GM19239 (cell line): Measurements from ENCODE around the gene SMIM7.
"Not testable (repeated sequence)": the region's sequence is repeated elsewhere in the genome, so short reads cannot be mapped to it uniquely, and the experiment has no call there.

Source experiments
- DNase-seq: peaks from one replicate; pipeline ENCODE4 v3.0.0; 2011; ENCODE audit warnings: low spot score; ENCODE audit not compliant: insufficient read length
- FAIRE-seq: peaks from 2 replicates; lab custom pipeline; 2011; peaks lifted over from hg19 to GRCh38; lab: Jason Lieb, UNC

The SMIM7 gene

GRCh38 chr19:16659832-16660708, at the start of gene SMIM7:
TSS of gene SMIM7 (minus strand) at chr19:16660144. CDS start at chr19:16660110, 34 bp downstream.
- DNase-seq, result peak; percentile 92
- peak; percentile 97 for FAIRE-seq

DNA sequence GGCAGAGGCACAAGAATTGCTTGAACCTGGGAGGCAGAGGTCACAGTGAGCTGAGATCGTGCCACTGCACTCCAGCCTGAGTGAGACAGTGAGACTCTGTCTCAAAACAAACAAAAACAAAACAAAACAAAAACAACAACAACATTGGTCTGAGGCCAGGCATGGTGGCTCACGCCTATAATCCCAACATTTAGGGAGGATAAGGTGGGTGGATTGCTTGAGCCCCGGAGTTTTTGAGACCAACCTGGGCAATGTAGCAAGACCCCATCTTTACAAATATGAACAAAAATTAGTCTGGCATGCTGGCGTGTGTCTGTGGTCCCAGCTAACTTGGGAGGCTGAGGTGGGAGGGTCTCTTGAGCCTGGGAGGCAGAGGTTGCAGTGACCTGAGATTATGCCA, 43.7 kb upstream of the SMIM7 start:
- FAIRE-seq, result no peak
- DNase-seq, result no peak

GRCh38 chr19:16702123-16702522, 42.2 kb upstream of the SMIM7 start:
- no peak for DNase-seq
- FAIRE-seq, result no peak

DNA sequence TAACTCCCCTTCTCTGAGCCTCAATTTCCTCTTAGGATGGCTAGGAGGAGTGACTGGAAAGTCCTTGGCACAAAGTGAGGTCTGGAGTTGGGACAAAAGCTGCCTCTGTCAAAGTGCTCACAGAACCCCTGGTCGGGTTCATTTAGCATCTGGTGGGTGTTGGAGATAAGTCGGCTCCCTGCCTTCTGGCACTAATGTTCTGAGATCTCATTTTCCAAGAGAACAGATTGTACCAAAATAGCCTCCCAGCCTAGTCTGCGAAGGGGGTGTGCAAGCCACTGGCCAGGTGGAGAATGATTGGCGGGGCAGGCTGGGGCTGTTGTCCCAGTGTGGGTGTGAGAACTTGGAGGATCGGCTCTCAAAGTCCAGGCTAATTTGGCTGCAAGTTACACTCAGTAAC, 39.0 kb upstream of the SMIM7 start:
- FAIRE-seq, result no peak

GRCh38 chr19:16688084-16688483, 28.1 kb upstream of the SMIM7 start:
- no peak for DNase-seq
- no peak for FAIRE-seq

More for the DNA sequence above, 39.0 kb upstream of the SMIM7 start:
- DNase-seq, result no peak

GRCh38 chr19:16684216-16684615, 24.3 kb upstream of the SMIM7 start:
- FAIRE-seq (no peak), DNase-seq (no peak)

GRCh38 chr19:16682539-16682938, 22.6 kb upstream of the SMIM7 start:
- no peak for DNase-seq
- FAIRE-seq, result no peak

- FAIRE-seq (no peak), DNase-seq (no peak)
Measured at GRCh38 chr19:16679811-16680210, 19.9 kb upstream of the SMIM7 start.

GRCh38 chr19:16678498-16678897, 18.6 kb upstream of the SMIM7 start:
- FAIRE-seq (no peak), DNase-seq (no peak)

DNA sequence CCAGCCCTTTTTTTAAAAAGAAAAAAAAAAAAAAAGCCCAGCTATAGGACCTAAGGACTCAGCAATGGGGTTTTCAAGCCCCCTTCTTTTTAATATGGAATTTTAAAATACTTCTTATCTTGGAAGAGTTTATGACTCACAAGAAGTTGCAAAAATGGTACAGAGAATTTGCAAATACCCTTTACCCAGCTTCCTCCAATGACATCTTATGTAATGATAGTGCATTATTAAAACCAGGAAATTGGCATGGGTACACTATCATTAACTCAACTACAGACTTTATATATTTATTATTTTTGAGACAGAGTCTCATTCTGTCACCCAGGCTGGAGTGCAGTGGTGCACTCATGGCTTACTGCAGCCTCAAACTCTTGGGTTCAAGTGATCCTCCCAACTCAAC, 17.1 kb upstream of the SMIM7 start:
- no peak for FAIRE-seq
- DNase-seq, result no peak

DNA sequence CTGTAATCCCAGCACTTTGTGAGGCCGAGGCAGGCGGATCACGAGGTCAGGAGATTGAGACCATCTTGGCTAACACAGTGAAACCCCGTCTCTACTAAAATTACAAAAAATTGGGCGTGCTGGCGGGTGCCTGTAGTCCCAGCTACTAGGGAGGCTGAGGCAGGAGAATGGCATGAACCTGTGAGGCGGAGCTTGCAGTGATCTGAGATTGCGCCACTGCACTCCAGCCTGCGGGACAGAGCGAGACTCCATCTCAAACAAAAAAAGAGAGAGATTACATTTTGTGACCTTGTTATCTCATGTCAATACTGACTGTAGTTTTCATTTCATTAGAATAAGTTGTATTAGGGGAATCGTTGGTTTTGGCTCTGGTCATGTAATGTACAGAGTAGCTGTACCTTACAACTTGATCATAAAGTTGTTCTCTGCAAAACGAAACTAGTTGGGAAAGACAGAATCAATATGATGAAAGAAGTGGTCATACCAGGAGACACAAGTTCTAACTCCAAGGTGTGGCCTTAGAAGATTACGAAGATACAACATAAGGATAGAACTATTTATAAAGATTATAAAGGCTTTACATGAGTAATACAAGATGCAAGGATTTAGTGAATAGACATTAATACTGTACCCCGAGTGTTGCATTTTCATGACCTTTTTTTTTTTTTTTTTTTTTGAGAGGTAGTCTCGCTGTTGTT, 16.3 kb upstream of the SMIM7 start:
- FAIRE-seq, result no peak
- no peak for DNase-seq

DNA sequence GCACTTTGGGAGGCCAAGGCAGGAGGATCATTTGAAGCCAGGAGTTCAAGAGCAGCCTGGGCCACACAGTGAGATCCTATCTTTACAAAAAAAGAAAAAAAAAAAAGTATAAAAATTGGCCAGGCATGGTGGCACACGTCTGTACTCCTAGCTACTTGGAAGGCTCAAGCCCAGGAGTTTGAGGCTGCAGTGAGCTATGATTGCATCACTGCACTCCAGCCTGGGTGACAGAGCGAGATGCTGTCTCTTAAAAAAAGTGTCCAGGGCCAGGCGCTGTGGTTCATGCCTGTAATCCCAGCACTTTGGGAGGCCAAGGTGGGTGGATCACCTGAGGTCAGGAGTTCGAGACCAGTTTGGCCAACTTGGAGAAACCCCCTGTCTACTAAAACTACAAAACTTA, 13.9 kb upstream of the SMIM7 start:
- DNase-seq, FAIRE-seq: not testable (repeated sequence)

GRCh38 chr19:16673231-16673630, 13.3 kb upstream of the SMIM7 start:
- FAIRE-seq (no peak), DNase-seq (no peak)

DNA sequence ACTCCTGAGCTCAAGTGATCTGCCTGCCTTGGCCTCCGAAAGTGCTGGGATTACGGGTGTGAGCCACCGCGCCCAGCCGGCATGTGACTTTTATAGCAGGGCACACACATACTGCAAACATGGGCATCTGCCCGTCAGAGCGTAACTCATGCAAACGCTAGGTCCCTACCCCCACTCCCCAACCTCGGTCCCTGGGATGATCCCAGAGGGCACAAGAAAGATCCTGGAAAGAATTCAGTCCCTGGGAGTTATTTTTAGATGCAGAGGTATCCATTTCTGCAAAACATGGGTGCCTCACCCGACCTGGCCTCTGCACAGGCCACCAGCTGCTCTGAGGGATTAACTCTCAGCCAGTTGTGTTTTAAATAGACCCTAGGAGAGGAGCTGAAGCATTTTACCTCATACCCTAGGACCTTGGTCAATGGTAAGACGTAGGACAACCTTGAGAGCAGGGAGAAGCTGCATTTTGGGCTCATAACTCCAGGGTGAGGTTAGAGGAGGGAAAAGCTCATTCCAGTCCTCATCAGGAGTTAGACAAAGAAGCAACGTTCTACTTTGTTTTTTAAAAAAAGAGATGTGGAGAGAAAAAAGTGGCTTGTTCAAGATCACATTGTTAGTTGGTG, 11.8 kb upstream of the SMIM7 start:
- FAIRE-seq (no peak), DNase-seq (no peak)

DNA sequence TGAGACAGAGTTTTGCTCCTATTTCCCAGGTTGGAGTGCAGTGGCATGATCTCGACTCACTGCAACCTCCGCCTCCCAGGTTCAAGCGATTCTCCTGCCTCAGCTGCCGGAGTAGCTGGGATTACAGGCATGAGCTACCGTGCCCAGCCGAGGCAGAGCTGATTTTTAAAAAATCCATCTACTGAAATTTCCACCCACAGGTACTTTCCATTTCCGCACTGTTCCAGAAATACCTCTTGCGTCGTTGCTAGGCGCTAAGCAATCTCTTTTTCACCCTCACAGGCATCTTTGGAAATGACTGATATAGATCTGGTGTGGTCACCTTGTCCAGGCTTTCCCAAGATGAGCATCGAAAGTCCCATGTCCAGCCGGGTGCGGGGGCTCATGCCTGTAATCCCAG, 10.3 kb upstream of the SMIM7 start:
- FAIRE-seq (no peak), DNase-seq (no peak)

GRCh38 chr19:16668702-16669101, 8.8 kb upstream of the SMIM7 start:
- DNase-seq, FAIRE-seq: not testable (repeated sequence)

DNA sequence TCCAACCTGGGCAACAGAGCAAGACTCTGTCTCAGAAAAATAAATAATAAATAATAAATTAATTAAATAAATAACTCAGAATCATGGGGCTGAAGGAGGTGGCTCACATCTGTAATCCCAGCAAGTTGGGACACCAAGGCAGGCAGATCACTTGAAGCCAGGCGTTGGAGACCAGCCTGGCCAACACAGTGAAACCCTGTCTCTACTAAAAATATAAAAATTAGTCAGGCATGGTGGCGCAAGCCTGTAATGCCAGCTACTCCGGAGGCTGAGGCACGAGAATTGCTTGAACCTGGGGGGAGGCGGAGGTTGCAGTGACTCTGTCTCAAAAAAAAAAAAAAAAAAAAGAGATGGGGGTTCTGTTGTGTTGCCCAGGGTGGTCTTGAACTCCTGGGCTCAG, 8.2 kb upstream of the SMIM7 start:
- no peak for DNase-seq
- FAIRE-seq, result no peak

- FAIRE-seq, result peak; percentile 57
- peak; percentile 22 for DNase-seq
Measured at GRCh38 chr19:16661480-16662034, 1.6 kb upstream of the SMIM7 start.

DNA sequence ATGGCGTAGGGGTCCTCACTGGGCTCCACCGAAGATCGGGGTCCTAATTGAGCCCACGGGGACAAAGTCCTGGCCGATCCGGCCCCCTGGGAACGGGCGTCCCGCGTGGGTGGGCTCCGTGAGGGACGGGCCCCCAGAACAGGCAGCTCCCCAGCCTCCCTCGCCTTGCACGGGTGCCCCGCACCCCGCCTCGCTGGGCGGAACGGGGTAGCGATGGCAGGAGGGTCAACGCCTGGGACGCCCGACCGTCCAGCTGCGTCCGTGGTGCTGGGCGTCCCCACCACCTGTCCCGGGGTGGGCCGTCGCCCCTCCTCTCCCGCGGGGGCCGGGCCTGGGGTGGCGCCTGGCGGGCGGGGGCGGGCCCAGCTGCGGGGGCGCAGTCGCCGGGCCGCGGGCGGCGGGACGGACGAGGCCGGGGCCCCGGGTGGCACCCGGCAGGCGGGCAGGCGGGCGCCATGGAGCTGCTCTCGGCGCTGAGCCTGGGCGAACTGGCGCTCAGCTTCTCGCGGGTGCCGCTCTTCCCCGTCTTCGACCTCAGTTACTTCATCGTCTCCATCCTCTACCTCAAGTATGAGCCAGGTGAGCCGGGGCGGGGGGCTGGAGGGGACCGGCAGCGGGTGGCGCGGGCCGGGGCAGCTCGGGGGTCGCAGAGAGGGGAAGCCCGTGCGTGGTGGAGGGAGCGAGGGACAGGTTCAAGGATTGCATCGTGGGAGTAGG, 977 bp upstream of the SMIM7 start, which contains the start of gene TMEM38A:
Gene TMEM38A (plus strand): TSS at position 377 of the 717 bp plus-strand sequence. CDS start 79 bp downstream, at position 456.
- FAIRE-seq, result no peak
- DNase-seq, result peak; percentile 19

DNA sequence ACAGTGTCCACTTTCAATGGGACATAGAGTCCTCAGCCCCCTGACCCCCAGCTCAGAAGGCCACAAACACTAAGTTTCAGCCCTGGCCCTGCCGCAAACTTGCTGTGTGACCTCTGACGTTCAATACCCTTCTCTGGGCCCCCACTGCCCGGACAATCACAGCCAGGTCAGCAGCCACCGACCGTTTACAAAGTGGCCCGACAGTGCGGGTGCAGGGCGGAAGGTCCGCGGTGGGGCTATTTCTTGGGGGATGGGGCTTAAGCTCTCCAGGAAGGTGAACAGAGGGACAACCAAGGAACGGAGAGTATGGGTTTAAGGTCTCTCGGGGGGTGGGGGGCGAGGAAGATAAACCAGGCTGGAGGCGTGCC, 496 bp downstream of the SMIM7 start:
- no peak for FAIRE-seq
- no peak for DNase-seq
